GM12878 (cell line): ENCODE data around the gene ZNF142. TPM values are rescaled to one million over a fixed set of nuclear protein-coding genes. Genes with fewer than 3 reads are reported as not detected.

Experiments
- ATAC-seq: fragments of 200-7000 bp; cut with Tn5 transposase; 3 replicates; pipeline ENCODE4 v1.9.1; 2020; ENCODE audit warnings: mild to moderate bottlenecking, moderate library complexity
- BruUV-seq: library from RNA; stranded (reverse); fragments of 400-500 nt; replicated peaks from 2 replicates; lab custom pipeline; 2021; lab: Mats Ljungman, UMichigan
- CTCF ChIA-PET: fragments of 300-600 bp; sonication (Branson Sonifier 250); formaldehyde crosslinking; extraction: SDS; loops from one replicate; lab custom pipeline; 2021; ENCODE audit warnings: inconsistent platforms; lab: Yijun Ruan, JAX
- POLR2A ChIA-PET: fragments of 350-600 bp; formaldehyde crosslinking; extraction: SDS; loops from one replicate; lab custom pipeline; 2021; ENCODE audit warnings: inconsistent platforms; lab: Charles Lee
- RAD21 ChIA-PET: fragments of 300-600 bp; sonication (Branson Sonifier 250); formaldehyde crosslinking; loops from one replicate; lab custom pipeline; 2023; ENCODE audit warnings: antibody characterized with exemption; ENCODE audit not compliant: unreplicated experiment; lab: Charles Lee
- SMC1A ChIA-PET: fragments of 300-600 bp; sonication (Branson Sonifier 250); formaldehyde crosslinking; loops from one replicate; lab custom pipeline; 2023; ENCODE audit not compliant: unreplicated experiment, uncharacterized antibody; lab: Charles Lee
- DNase-seq: peaks from one replicate; pipeline ENCODE4 v3.0.0-alpha.2; 2011; ENCODE audit warnings: low read depth, low spot score
- FAIRE-seq: peaks from 3 replicates; lab custom pipeline; 2011; peaks lifted over from hg19 to GRCh38; lab: Jason Lieb, UNC
- H2AFZ ChIP-seq: 2 replicates; pipeline ENCODE4 v1.6.0; 2011; ENCODE audit warnings: low read depth, low read length, control low read depth; ENCODE audit not compliant: control insufficient read depth
- H3K27ac ChIP-seq: 2 replicates; pipeline ENCODE4 v1.5.1; 2011; ENCODE audit warnings: control low read depth; ENCODE audit not compliant: control insufficient read depth, insufficient read depth
- H3K27me3 ChIP-seq, 2 experiments: replicated peaks in 1 of 2; 2 replicates each; pipeline versions ENCODE4 v1.6.0 to v1.6.1; 2011; ENCODE audit warnings: low read length in 1 of 2; ENCODE audit not compliant: control insufficient read depth in 2 of 2, insufficient read depth in 2 of 2
- H3K36me3 ChIP-seq, 2 experiments: 2 replicates each; pipeline ENCODE4 v1.5.1; 2011; ENCODE audit warnings: low read length in 1 of 2; ENCODE audit not compliant: control insufficient read depth in 2 of 2, insufficient read depth in 2 of 2
- H3K4me1 ChIP-seq: 2 replicates; pipeline ENCODE4 v1.6.1; 2011; ENCODE audit warnings: mild to moderate bottlenecking, low read length, moderate library complexity, mixed read lengths; ENCODE audit not compliant: control insufficient read depth, insufficient read depth
- H3K4me2 ChIP-seq: 2 replicates; pipeline ENCODE4 v1.6.0; 2011; ENCODE audit warnings: control low read depth; ENCODE audit not compliant: control insufficient read depth, insufficient read depth
- H3K4me3 ChIP-seq: fragments of 200-600 bp; sonication (generic); 2 replicates; pipeline ENCODE4 v1.5.1; 2016
- H3K79me2 ChIP-seq: 2 replicates; pipeline ENCODE4 v1.6.0; 2011; ENCODE audit warnings: low read length; ENCODE audit not compliant: control insufficient read depth, insufficient read depth
- H3K9ac ChIP-seq: 2 replicates; pipeline ENCODE4 v1.8.0; 2011; ENCODE audit warnings: low read length, control low read depth, mixed read lengths; ENCODE audit not compliant: control insufficient read depth, insufficient read depth
- H3K9me3 ChIP-seq: replicated peaks from 3 replicates; pipeline ENCODE4 v1.5.1; 2011; ENCODE audit warnings: mild to moderate bottlenecking, low read length; ENCODE audit not compliant: control insufficient read depth, insufficient read depth
- H4K20me1 ChIP-seq: 2 replicates; pipeline ENCODE4 v1.6.0; 2011; ENCODE audit not compliant: control insufficient read depth, insufficient read depth
- ASH2L ChIP-seq: fragments of 300-600, 200-600 bp; sonication (generic); IDR thresholded peaks from 2 replicates; pipeline ENCODE4 v1.6.1; 2017; ENCODE audit warnings: low read depth, mild to moderate bottlenecking, borderline replicate concordance
- BRCA1 ChIP-seq: IDR thresholded peaks from 2 replicates; pipeline ENCODE4 v1.6.1; 2011; ENCODE audit warnings: low read depth, low read length, improper control_type of control experiment
- CBX3 ChIP-seq: fragments of 200-600 bp; sonication (generic); IDR thresholded peaks from 2 replicates; pipeline ENCODE4 v1.6.1; 2016; ENCODE audit warnings: low read depth, borderline replicate concordance
- CHD1 ChIP-seq: IDR thresholded peaks from 2 replicates; pipeline ENCODE4 v1.6.1; 2012; ENCODE audit warnings: low read depth, low read length, improper control_type of control experiment
- CTCF ChIP-seq, 3 experiments: IDR thresholded peaks in 2 of 3; conservative IDR thresholded peaks in 1 of 3; 2 replicates each; pipeline ENCODE4 v1.5.1; 2011; ENCODE audit warnings: low read depth in 3 of 3, low read length in 3 of 3, mild to moderate bottlenecking in 3 of 3, control low read depth in 2 of 3, moderate library complexity in 2 of 3, inconsistent platforms in 1 of 3, mixed read lengths in 1 of 3; ENCODE audit not compliant: control insufficient read depth in 2 of 3, insufficient read depth in 1 of 3; ENCODE audit errors: extremely low read depth in 1 of 3
- EGR1 ChIP-seq, 2 experiments: IDR thresholded peaks; 1 replicate in 1 of 2; 2 replicates in 1 of 2; pipeline ENCODE4 v1.6.1; 2011 to 2012; ENCODE audit warnings: low read depth in 2 of 2, low read length in 2 of 2, borderline replicate concordance in 1 of 2, mild to moderate bottlenecking in 1 of 2, moderate library complexity in 1 of 2
- FOS ChIP-seq: IDR thresholded peaks from 3 replicates; pipeline ENCODE4 v1.6.1; 2011; ENCODE audit warnings: borderline replicate concordance; ENCODE audit not compliant: insufficient read length; ENCODE audit errors: extremely low read depth
- HDGF ChIP-seq: fragments of 450-650 bp; IDR thresholded peaks from 2 replicates; pipeline ENCODE4 v1.6.1; 2016; ENCODE audit warnings: antibody characterized with exemption
- HSF1 ChIP-seq: fragments of 150-350 bp; IDR thresholded peaks from 2 replicates; pipeline ENCODE4 v1.6.1; 2014; ENCODE audit warnings: mild to moderate bottlenecking, low read depth, low read length
- MYC ChIP-seq: IDR thresholded peaks from 2 replicates; pipeline ENCODE4 v1.6.1; 2011; ENCODE audit warnings: mild to moderate bottlenecking, low read length, moderate library complexity, inconsistent platforms; ENCODE audit not compliant: insufficient read depth, insufficient replicate concordance, insufficient read length, severe bottlenecking
- POLR2AphosphoS2 ChIP-seq: IDR thresholded peaks from 2 replicates; pipeline ENCODE4 v1.6.1; 2011; ENCODE audit warnings: low read depth, mild to moderate bottlenecking, low read length, improper control_type of control experiment, moderate library complexity
- POLR2AphosphoS5 ChIP-seq: IDR thresholded peaks from 2 replicates; pipeline ENCODE4 v1.6.1; 2011; ENCODE audit warnings: mild to moderate bottlenecking, low read length, inconsistent platforms
- SIX5 ChIP-seq: IDR thresholded peaks from 2 replicates; pipeline ENCODE4 v1.6.1; 2011; ENCODE audit warnings: mild to moderate bottlenecking, low read depth, low read length, moderate library complexity; ENCODE audit not compliant: severe bottlenecking
- SPI1 ChIP-seq: IDR thresholded peaks from 2 replicates; pipeline ENCODE4 v1.6.1; 2011; ENCODE audit warnings: low read depth, mild to moderate bottlenecking, low read length, moderate library complexity, borderline replicate concordance; ENCODE audit not compliant: insufficient read depth
- WGBS: methylation state at CpG from one replicate; pipeline ENCODE4 v1.1.6; 2016; ENCODE audit warnings: low lambda C conversion rate; ENCODE audit not compliant: insufficient replicate concordance, insufficient coverage; ENCODE audit errors: missing lambda C conversion rate; 5-methylcytosine and 5-hydroxymethylcytosine counted together
- in situ Hi-C: fragments of 300-500 bp; cut with MboI; formaldehyde crosslinking; loops from 9 replicates; pipeline ENCODE4 v1.14.3; 2018; ENCODE audit warnings: mixed read lengths
- intact Hi-C: fragments of 100-400 bp; cut with micrococcal nuclease; formaldehyde crosslinking; loops from one replicate; pipeline ENCODE4 v1.14.2; 2022; ENCODE audit not compliant: unreplicated experiment
- polyA plus RNA-seq, 11 experiments: library from polyadenylated mRNA; depleted of rRNA in 4 of 11; unstranded in 6 of 11; stranded (reverse) in 5 of 11; fragments of >200 nt; fragmentation: Nextera tagmentation in 4 of 11; fragmentation: Illumina TruSeq in 1 of 11; extraction: Ambion mirVana in 4 of 11; extraction: Trizol in 1 of 11; gene quantifications; 1 replicate in 1 of 11; 2 replicates in 10 of 11; pipeline versions ENCODE4 v1.2.1 to v1.2.3, GENCODE V29; 2011 to 2016; ENCODE audit warnings: inconsistent platforms in 2 of 11, missing spikeins in 2 of 11, low read depth in 1 of 11
- total RNA-seq, 4 experiments: library from RNA; depleted of rRNA in 3 of 4; stranded (reverse); fragments of >200 nt in 3 of 4; fragmentation: Illumina TruSeq in 1 of 4; extraction: Trizol in 1 of 4; gene quantifications; 2 replicates each; pipeline versions ENCODE4 v1.2.1 to v1.2.3, GENCODE V29; 2013 to 2021

ZNF142 gene
- total and polyA plus RNA-seq, 10 of the 15 experiments (the other 5 are each of a cell fraction or from before 2014, with no cell fraction given): 1.3 to 40.9 (median 15.0) TPM

GRCh38 chr2:218680061-218680460 lies 20.6 kb upstream of the ZNF142 start:
- Histone ChIP-seq H3K4me1 (no peaks in the 10 kb centered on the region), H3K4me3 (no peak overlapping the region), H3K36me3 (no peaks in the 10 kb centered on the region), H3K79me2 (no peaks in the 10 kb centered on the region), H3K27me3 (no peaks in the 10 kb centered on the region), H3K4me2 (no peak overlapping the region), H3K9me3 (no peaks in the 10 kb centered on the region), H3K9ac (no peak overlapping the region), H4K20me1 (no peaks in the 10 kb centered on the region), H3K27ac (no peak overlapping the region), H2AFZ (no peak overlapping the region)
- POLR2A ChIA-PET: no interaction called here
- no peak for DNase-seq
- ATAC-seq: no peak
- CTCF ChIA-PET: no interaction called here
- in situ Hi-C loops: no loop called here
- RAD21 ChIA-PET: no interaction called here
- intact Hi-C loops: no loop called here
- BruUV-seq: no TSS peak
- 48% methylated on average over 3 of the region's 3 CpGs for WGBS
- SMC1A ChIA-PET: no interaction called here
- no peak for FAIRE-seq
- TF ChIP-seq CBX3 (no peak), POLR2AphosphoS2 (no peak), MYC (no peak), FOS (no peak), POLR2AphosphoS5 (no peak), CHD1 (no peak), SPI1 (no peak), HSF1 (no peak), SIX5 (no peak), CTCF (IDR thresholded peaks at IDR 0.05 in 2 of 3, conservative IDR thresholded peaks at IDR 0.05 in 1 of 3; ENCODE audit: control insufficient read depth in 2 of 3, extremely low read depth in 1 of 3, insufficient read depth in 1 of 3, low read depth in 3 of 3, low read length in 3 of 3) (no peak), EGR1 (IDR thresholded peaks at IDR 0.05; ENCODE audit: borderline replicate concordance in 1 of 2, low read depth in 2 of 2, low read length in 2 of 2) (no peak), ASH2L (no peak), HDGF (no peak), BRCA1 (no peak)
